NCI-H1417 treated with DMSO at 0.1 percent for 48 hours (cell line): Measurements from ENCODE around the gene UST.
A peak's percentile ranks its signal among the peaks of the same experiment; 100 is the strongest.

Experiments used
- DNase-seq: peaks from one replicate; lab custom pipeline; 2025; lab: John Stamatoyannopoulos, UW

The UST gene

GRCh38 chr6:149063468-149063867 is 316.6 kb downstream of the UST start:
- DNase-seq, result no peak

- DNase-seq, result no peak
Measured at GRCh38 chr6:149064001-149064659, 317.3 kb downstream of the UST start.

- no peak for DNase-seq
Measured at GRCh38 chr6:149064660-149065015, 317.8 kb downstream of the UST start.

- DNase-seq, result no peak
Measured at GRCh38 chr6:149065121-149065520, 318.3 kb downstream of the UST start.

- no peak for DNase-seq
Measured at GRCh38 chr6:149065658-149066556, 319.1 kb downstream of the UST start.

- DNase-seq, result no peak
Measured at GRCh38 chr6:149071997-149072396, 325.2 kb downstream of the UST start.

- no peak for DNase-seq
Measured at GRCh38 chr6:149074832-149075258, 328.0 kb downstream of the UST start.

GRCh38 chr6:149075616-149076354 is 329.0 kb downstream of the UST start:
- DNase-seq, result no peak

- DNase-seq, result no peak
Measured at GRCh38 chr6:149076355-149076734, 329.5 kb downstream of the UST start.

GRCh38 chr6:149077208-149077607 is 330.4 kb downstream of the UST start:
- DNase-seq, result no peak

- DNase-seq, result no peak
Measured at GRCh38 chr6:149078211-149078782, 331.5 kb downstream of the UST start.

- DNase-seq, result no peak
Measured at GRCh38 chr6:149079456-149079855, 332.6 kb downstream of the UST start.

GRCh38 chr6:149079911-149080491 is 333.2 kb downstream of the UST start:
- no peak for DNase-seq

- DNase-seq, result no peak
Measured at GRCh38 chr6:149080511-149080910, 333.7 kb downstream of the UST start.

GRCh38 chr6:149081281-149081680 is 334.5 kb downstream of the UST start:
- DNase-seq, result no peak

- peak; percentile 33 for DNase-seq
Measured at GRCh38 chr6:149082320-149082719, 335.5 kb downstream of the UST start.

GRCh38 chr6:149084026-149084425 is 337.2 kb downstream of the UST start:
- no peak for DNase-seq

- no peak for DNase-seq
Measured at GRCh38 chr6:149084808-149085556, 338.2 kb downstream of the UST start.

- DNase-seq, result no peak
Measured at GRCh38 chr6:149085557-149085938, 338.7 kb downstream of the UST start.

- no peak for DNase-seq
Measured at GRCh38 chr6:149086363-149086762, 339.5 kb downstream of the UST start.

GRCh38 chr6:149087898-149088297 is 341.1 kb downstream of the UST start:
- no peak for DNase-seq
